ENCODE measurements around the gene MED25.
A peak's percentile ranks its signal among the peaks of the same experiment; 100 is the strongest.

The MED25 gene

GRCh38 chr19:49858088-49858985, 40.2 kb downstream of the MED25 start:
- no peak for DNase-seq (ENCODE audit: low spot score)

GRCh38 chr19:49859682-49860335, 41.7 kb downstream of the MED25 start:
- no peak for DNase-seq (ENCODE audit: low spot score)

GRCh38 chr19:49860336-49861102, 42.4 kb downstream of the MED25 start:
- DNase-seq (ENCODE audit: low spot score) = no peak

- DNase-seq (ENCODE audit: low spot score) = no peak
Observed at GRCh38 chr19:49861107-49861506, 43.0 kb downstream of the MED25 start.

- no peak for DNase-seq (ENCODE audit: low spot score)
Observed at GRCh38 chr19:49861541-49862378, 43.7 kb downstream of the MED25 start.

- DNase-seq (ENCODE audit: low spot score) = no peak
Observed at GRCh38 chr19:49862391-49863253, 44.5 kb downstream of the MED25 start.

GRCh38 chr19:49863254-49863934, 45.3 kb downstream of the MED25 start:
- DNase-seq (ENCODE audit: low spot score) = no peak

GRCh38 chr19:49863935-49864320, 45.8 kb downstream of the MED25 start:
- DNase-seq (ENCODE audit: low spot score) = no peak

GRCh38 chr19:49864890-49865289, 46.8 kb downstream of the MED25 start:
- DNase-seq (ENCODE audit: low spot score) = no peak

GRCh38 chr19:49866933-49867782, 49.1 kb downstream of the MED25 start, which contains the start of gene PNKP:
PNKP (minus strand) TSS chr19:49867576; CDS start chr19:49867204, 372 bp downstream.
- peak; percentile 86 for DNase-seq (ENCODE audit: low spot score)

- no peak for DNase-seq (ENCODE audit: low spot score)
Observed at GRCh38 chr19:49869009-49869483, 51.0 kb downstream of the MED25 start.

- DNase-seq (ENCODE audit: low spot score) = peak; percentile 96
Observed at GRCh38 chr19:49869484-49870308, 51.6 kb downstream of the MED25 start.

GRCh38 chr19:49870309-49870901, 52.3 kb downstream of the MED25 start:
- DNase-seq (ENCODE audit: low spot score) = no peak

- no peak for DNase-seq (ENCODE audit: low spot score)
Observed at GRCh38 chr19:49871349-49871985, 53.4 kb downstream of the MED25 start.

GRCh38 chr19:49872245-49873128, 54.4 kb downstream of the MED25 start:
- no peak for DNase-seq (ENCODE audit: low spot score)

- no peak for DNase-seq (ENCODE audit: low spot score)
Observed at GRCh38 chr19:49873129-49873521, 55.0 kb downstream of the MED25 start.

All from CD4-positive, alpha-beta T cell treated with Interleukin-6 at 100 ng/mL for 8 hours (primary cell).